HG02759 (cell line): ENCODE results near the gene COL24A1.
"Not testable (repeated sequence)": the region's sequence is repeated elsewhere in the genome, so short reads cannot be mapped to it uniquely, and the experiment has no call there.

ENCODE experiments used
- ATAC-seq: cut with Tn5 transposase; IDR thresholded peaks from one replicate; pipeline ENCODE4 v1.9.1; 2021; ENCODE audit warnings: mild to moderate bottlenecking, moderate library complexity; ENCODE audit not compliant: unreplicated experiment

COL24A1 gene

DNA sequence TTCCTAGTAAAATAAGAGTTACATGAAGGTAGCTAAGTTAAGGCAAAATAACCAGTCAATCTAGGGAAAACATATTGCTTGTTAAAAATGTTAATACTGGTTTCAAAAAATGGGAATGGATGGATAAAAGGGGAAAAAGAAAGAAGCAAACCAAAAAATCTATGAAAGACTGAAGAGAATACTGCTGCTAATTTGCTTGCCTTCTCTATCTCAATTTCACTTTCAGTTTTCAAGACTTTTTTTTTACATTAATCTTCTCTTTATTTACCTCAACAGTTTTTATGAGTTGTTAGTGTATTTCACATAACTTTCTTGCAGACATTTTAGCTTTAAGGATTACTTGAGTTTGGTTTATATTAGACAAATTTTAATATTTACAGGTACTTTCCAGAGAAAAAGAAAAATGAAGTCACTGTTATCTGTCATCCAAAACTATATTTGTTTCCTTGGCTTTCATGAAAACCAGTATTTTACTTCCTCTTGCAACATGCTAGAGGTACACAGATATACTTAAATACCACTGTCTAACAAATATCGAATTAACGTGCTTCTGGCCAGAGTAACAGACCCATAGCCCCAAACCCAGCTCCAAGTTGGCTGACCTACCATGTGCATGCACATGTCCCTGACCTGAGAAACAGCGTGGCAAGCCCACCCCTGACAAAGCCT is 70.7 kb downstream of the COL24A1 start:
- ATAC-seq: no peak

DNA sequence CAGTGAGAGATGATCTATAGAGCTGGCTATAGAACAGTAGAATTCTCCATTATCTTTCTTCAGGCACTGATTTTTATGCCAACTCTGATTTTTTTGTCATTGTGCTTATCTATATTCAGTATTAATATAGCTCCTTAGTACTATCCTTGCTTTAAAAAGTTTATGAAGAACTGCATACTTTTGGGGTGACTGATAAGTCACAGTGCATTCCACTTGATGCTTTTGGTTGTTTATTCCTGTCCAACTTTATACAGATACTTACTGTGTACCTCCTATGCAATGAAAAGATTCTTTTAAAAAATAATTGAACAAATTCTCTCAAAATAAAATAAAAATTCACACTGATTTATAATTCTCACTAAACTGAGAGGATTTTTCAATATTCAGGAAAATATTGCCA is 71.6 kb downstream of the COL24A1 start:
- no peak for ATAC-seq

DNA sequence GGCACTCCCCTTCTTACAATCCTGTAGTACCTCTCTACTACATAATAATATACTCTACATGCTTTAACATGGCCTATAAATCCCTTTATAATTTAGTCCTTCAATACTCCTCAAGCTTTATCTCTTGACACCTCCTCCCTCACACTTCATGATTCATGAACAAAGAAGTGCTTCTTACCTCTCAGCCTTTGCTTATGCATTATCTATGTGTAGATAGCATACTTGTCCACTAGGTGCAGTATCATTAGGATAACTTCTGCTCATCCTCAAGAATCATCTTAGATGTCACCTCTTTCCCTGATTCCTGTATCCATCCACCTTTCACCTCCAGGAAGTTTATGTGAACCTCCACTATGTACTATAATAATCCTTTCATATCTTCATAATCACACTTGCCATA is 74.4 kb downstream of the COL24A1 start:
- no peak for ATAC-seq

DNA sequence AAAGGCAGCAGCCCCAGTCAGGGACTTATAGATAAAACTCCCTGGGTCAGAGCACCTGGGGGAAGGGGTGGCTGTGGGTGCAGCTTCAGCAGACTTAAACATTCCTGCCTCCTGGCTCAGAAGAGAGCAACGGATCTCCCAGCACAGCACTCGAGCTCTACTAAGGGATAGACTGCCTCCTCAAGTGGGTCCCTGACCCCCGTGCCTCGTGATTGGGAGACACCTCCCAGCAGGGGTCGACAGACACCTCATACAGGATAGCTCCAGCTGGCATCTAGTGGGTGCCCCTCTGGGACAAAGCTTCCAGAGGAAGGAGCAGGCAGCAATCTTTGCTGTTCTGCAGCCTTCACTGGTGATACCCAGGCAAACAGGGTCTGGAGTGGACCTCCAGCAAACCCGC is 84.1 kb downstream of the COL24A1 start:
- ATAC-seq: not testable (repeated sequence)

DNA sequence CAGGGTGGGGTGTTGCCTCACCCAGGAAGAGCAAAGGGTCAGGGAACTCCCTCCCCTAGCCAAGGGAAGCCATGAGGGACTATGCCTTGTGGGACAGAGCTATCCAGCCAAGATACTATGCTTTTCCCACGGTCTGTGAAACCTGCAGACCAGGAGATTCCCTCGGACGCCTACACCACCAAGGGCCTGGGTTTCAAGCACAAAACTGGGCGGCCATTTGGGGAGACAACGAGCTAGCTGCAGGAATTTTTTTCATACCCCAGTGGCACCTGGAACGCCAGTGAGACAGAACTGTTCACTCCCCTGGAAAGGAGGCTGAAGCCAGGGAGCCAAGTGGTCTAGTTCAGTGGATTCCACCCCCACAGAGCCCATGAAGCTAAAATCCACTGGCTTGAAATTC is 84.7 kb downstream of the COL24A1 start:
- not testable (repeated sequence) for ATAC-seq

DNA sequence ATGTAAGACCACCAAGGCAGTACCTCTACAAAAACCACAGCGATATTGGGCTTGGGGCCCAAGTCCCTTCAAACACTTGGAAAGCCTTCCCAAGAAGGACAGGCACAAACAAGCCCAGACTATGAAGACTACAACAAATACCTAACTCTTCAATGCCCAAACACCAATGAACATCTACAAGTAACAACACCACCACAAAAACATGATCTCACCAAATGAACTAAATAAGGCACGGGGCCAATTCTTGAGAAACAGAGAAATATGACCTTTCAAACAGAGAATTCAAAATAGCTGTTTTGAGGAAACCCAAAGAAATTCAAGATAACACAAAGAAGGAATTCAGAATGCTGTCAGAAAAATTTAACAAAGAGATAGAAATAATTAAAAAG is 86.8 kb downstream of the COL24A1 start:
- ATAC-seq: no peak

DNA sequence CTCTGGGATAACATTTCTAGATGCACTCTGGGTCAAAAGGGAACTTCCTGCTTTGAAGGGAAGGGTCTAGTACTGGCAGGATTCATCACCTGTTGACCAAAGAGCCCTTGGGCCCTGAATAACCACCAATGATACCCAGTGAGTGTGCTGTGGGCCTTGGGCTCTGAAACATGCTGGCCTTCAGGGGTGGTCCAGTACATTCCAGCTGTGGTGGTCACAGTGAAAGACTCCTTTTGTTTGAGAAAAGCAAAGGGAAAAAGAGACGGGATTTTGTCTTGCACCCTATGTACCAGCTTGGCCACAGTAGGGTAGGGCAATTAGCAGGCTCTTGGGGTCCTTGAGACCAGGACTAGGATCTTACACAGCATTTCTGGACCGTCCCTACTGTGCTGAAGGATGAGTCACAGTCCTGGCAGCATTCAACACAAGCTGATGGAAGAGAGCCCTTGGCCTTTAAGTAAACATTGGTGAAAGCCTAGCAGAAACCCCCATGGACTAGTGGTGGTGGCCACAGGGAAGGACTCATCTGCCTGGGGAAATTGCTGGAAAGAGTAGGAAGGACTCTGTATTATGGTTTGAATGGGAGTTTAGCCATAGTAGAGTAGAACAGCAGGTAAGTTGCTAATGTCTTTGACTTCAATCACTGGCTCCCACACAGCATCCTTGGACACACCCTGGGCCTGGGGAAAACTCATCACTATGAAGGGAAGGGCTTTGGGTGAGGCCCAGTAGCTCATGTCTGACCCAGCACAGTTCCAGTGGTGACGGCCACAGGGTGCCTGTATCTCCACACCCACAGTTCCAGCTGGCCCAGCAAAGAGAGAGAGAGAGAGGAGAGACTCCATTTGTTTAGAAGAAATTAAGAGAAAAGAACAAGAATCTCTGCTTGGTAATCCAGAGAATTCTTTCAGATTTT is 87.5 kb downstream of the COL24A1 start:
- no peak for ATAC-seq

DNA sequence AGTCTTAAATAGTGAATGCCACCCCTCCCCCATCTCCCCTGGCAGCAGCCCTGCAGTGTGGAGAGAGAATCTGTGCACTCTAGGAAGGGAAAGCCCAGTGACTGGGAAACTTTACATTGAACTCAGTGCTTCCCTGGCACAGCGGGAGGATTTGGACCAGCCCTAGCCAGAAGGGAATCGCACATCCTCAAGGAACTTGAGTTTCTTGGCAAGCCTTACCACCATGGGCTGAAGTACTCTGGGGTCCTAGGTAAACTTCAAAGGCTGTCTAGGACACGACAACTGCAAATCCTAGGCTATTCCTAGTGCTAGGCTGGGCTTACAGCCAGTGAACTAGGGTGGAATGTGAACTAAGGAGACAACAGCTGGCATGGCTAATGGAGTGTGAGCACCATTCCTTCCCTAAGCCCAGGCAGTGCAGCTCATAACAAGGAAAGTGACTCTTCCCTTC is 88.3 kb downstream of the COL24A1 start:
- ATAC-seq: no peak

DNA sequence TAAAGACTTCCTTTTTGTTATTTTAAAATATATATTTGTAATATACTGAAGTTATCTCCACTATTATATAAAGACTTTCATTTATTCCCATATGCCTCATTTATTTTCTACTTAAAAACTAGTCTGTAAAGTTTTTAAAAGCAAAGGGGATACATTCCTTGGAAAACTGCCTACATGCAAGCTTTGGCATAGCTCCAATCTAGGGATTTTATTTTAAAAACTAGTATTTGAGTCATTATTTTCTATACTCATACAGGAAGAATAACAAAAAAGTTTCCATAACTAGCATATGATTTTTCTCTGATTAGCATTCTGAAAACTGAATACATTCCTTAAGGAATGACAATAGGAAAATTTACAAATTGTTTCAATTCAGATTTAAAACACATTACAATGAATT is 88.9 kb downstream of the COL24A1 start:
- ATAC-seq: no peak

DNA sequence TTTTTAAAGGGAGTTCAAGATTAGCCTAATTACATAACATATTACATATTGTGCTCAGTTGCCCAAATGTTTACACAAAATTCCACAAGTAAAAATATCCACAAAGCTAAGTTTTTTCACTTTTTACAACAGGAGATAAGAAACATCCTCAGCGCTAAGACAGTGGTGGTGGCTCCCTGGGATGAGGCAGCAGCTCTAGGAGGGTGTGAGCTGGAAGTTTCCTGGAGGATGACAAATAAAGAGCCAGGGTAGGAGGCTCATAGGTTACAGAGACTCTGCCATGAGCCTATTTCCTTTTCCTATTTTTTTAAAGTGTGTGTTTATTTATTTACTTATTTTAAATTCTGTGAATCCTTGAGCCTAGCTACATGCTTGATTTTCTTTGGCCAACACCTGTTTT is 91.7 kb downstream of the COL24A1 start:
- no peak for ATAC-seq

DNA sequence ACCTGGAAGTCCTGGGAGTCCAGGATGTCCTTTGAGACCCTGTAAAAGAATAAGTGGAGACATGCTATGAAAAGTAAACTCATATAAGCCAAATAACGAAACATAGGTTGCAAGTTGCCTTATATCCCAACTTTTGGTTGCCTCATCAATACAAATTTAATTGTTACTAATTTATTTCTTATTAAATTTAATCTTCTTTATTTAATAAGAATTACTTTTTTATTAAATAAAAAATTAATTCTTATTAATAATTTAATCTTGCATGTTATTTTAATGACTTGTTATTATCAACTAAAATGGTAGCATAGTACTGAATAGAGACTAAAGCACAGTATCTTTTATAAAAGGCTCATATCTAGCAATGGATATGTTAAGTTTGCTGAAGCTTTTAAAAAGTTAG is 92.9 kb downstream of the COL24A1 start:
- no peak for ATAC-seq

DNA sequence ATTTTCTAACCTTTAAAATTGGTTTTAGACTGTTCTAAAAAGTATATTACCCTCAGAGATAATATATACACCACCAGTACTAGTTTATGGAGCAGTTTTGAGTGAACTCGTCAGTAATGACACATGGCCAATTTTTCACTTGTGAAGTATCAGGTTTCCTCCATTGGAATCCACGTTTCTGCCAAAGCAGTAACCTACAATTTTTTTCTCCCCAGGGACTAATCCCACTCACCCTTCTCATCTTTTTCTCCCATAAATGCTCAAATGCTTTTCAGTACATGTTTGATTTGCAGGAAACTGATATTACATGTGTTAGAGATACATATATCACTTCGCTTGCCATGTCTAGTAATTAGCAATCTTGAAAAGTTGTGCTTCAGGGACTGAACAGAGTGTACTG is 94.1 kb downstream of the COL24A1 start:
- no peak for ATAC-seq

DNA sequence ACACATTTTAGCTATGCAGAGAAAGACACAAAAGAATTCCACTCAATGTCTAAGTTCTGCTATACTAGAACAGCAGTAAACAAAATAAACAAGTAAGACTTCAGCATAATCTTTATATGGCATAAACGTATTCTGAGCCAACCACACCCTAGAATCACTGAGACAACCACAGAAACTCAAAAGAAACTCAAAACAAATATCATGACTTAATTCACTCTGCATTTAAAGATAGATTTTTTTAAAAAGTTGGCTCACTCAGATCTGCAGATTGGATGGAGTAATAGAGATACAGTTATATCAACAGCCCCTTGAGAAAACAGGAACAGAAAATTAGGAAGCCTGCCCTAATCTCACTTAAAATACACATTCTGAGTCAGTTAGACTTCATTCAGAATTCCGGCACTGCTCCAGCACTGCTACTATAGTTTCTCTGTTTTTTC is 95.0 kb downstream of the COL24A1 start:
- ATAC-seq: no peak

DNA sequence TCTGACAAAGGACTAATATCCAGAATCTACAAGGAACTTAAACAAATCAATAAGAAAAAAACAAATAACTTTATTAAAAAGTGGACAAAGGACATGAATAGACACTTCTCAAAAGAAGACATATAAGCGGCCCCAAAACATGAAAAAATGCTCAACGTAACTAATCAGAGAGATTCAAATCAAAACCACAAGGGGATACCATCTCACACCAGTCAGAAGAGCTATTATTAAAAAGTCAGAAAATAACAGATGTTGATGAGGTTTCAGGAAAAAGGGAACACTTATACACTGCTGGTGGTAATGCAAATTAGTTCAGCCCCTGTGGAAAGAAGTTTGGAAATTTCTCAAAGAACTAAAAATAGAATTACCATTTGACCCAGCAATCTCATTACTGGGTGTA is 102.2 kb downstream of the COL24A1 start:
- ATAC-seq: no peak

DNA sequence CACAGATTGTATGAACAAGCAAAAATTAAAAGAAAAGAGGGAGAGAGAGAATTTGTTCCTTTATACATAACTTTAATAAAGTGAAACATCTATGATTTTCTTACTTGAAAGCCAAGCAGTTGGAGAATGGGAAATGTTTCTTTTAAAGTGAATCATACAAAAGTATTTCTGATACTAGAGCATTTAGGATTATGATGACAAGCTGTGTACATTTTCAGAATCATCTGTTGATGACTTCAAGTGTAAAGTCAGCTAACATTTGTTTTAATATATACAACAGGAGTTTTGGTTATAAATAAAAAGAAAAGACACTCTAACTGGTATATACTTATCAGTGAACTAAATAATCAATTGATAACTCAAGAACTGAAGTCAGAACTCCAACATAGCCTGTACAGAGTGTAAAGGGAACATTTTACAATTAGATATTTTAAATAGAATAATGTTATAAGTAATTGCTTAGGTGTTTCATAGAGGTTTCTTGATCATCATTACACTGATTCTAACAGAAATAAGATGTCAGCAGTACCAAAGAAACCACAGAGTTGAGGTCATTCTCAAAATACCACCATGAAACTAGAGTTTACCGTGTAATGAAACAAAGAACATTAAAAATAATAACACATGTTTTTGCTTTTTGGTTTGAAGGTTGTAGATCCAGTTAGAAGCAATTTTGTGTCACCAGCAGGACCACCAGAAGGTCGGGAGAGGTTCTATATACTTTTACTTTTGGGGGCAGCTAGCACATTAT is 103.4 kb downstream of the COL24A1 start:
- no peak for ATAC-seq

DNA sequence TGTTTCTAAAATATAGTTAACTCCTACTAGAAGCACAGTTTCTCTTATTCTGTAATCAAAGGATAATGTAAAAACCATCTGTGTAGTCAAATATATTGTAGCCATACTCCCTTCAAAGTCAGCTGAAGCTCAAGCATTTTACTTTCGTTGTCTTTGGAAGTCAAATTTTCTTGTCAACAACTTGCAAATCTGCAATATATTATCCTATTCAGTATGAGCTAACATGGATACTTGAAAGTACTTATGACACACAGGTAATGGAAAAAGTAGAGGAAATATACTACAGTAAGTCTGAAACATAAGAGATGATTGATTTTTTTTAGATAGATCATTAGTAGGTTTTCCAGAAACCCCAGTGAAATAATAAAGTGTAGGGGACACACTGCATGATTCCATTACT is 121.5 kb downstream of the COL24A1 start:
- no peak for ATAC-seq

DNA sequence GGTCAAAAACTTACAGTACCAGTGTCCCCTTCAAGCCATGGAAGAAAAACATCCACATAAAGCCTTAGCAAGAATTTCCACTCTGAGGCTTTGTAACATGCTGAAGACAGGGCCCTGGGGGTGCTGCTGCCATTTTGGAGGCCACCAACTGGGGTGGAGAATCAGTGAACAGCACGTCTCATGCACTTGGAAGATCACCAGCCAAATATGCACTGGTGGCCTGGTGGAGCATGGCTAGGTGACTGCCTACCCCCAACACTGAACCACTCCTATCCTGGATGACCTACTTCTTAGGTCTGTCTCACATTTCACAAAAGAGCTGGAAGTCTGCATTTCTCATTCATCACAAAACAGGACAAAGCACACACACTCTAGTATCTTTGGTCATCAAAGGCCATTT is 126.4 kb downstream of the COL24A1 start:
- no peak for ATAC-seq

DNA sequence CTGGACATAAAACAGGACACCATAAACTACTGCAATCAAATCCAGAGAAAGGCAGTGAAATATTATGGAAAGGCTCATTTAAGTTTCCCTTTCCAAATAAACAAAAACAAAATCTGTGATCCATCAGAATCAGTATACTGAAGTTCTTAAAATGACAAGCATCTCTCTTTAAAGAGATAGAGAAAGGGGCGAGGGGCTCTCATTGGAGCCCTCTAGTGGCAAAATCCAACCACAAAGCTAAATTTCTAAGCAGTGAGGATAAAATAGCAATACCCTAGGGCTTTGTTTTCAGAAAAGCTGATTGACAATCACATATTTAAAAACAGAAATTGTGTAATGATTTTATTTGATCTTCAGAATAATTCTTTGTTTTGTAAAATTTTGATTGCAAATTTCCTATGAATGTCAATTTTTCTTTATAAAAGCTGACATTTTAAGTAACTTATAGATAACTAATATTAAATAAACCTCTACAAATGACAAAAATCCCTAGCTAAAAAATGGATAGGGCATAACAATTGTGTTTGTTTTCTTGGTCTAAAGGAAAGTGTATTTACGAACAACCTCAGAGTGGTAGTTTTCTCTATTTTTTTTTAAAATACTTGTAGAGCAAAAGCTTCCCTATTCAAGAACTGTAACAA is 138.2 kb downstream of the COL24A1 start:
- ATAC-seq: peak; percentile 62

DNA sequence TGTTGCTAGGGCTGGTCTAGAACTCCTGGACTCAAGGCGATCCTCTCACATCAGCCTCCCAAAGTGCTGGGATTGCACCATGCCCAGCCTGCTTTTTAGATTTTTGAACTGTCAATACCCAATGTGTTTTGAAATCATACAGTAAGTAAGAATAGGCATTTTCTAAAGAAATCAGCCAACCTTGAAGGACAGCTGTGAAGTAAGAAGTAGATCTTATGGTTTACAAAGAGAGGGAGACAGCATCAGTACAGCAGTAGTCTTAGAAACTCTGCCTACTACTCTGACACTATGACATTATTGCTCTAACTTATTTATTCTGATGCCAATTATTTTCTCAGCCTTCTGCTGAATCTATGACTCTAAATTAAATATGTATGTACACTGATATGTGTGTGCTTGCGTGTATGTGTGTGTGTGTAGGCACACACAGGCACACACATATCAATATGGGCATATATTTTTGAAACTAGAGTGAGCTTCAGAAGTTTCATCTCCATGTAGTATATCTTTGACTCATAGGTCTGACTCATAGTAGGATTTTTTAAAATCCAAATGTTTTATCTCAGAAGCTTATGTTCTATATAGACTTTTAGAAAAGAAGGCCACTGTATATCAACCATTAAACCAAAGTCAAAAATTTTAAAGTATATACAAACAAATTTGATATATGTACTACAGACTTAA is 140.4 kb downstream of the COL24A1 start:
- ATAC-seq: peak; percentile 68

DNA sequence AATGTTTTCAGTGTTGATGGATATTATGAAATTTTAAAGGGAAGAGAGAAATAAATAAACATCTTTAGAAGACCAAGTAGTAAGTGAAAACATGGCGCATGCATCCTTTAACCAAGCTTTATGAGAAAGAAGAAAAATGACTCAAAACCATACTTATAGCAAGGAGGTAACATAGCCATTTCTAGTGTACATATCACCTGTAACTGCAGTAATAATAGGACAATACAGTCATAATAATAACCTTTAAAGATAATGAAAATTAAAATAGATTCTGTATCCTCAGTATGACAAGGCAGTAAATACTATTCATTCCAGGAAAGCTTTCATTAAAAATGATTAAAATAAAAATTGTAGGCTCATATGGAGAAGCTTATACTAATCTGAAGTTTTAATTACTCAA is 141.2 kb downstream of the COL24A1 start:
- ATAC-seq: no peak
